Right lobe of liver (tissue), 4 donors: ENCODE results near the gene GPX8.

Source experiments
- CTCF ChIP-seq, 4 donors: fragments of 200-600 bp in 3 of 4; fragments of 450-650 bp in 1 of 4; IDR thresholded peaks; one replicate each; pipeline versions ENCODE4 v1.5.1 to v1.8.0; 2016 to 2022; ENCODE audit warnings: antibody characterized with exemption in 4 of 4, mild to moderate bottlenecking in 2 of 4
- POLR2A ChIP-seq: fragments of 450-650 bp; IDR thresholded peaks from one replicate; pipeline ENCODE4 v1.6.1; 2017; ENCODE audit warnings: antibody characterized with exemption, mild to moderate bottlenecking
- donor health status: DM: no; HTN: no; CAD: no.
- donor health status: DM: no; HTN: no; CAD: no.
- donor health status: DM: no; HTN: yes; CAD: no.

GRCh38 chr5:55146080-55146479 lies 13.9 kb upstream of the GPX8 start:
- TF ChIP-seq CTCF (IDR thresholded peaks at IDR 0.05) (no peak), POLR2A (no peak)
